HEK293 (cell line): Measurements from ENCODE around the gene RBP2.

Source experiments
- CTCF ChIA-PET: fragments of 350-600 bp; formaldehyde crosslinking; extraction: SDS; loops from one replicate; lab custom pipeline; 2021; ENCODE audit warnings: antibody characterized with exemption; lab: Yijun Ruan, JAX
- POLR2A ChIA-PET: fragments of 300-600 bp; formaldehyde crosslinking; extraction: SDS; loops from one replicate; lab custom pipeline; 2020; ENCODE audit warnings: antibody characterized with exemption, inconsistent platforms; lab: Yijun Ruan, JAX
- H3K27ac ChIP-seq: fragments of 200-500 bp; sonication (Bioruptor generic); 2 replicates; pipeline ENCODE4 v1.5.1; 2014; ENCODE audit warnings: low read depth, low read length, control low read depth, inconsistent platforms; ENCODE audit errors: extremely low read depth
- H3K36me3 ChIP-seq, 2 experiments: fragments of 200-500 bp in 1 of 2; sonication (Bioruptor generic) in 1 of 2; 1 replicate in 1 of 2; 2 replicates in 1 of 2; pipeline ENCODE4 v1.5.1; 2014 to 2017; ENCODE audit warnings: inconsistent platforms in 2 of 2, low read length in 2 of 2; ENCODE audit not compliant: control insufficient read depth in 2 of 2, insufficient read depth in 1 of 2
- H3K4me1 ChIP-seq: fragments of 200-500 bp; sonication (Bioruptor generic); 2 replicates; pipeline ENCODE4 v1.5.1; 2014; ENCODE audit warnings: mild to moderate bottlenecking, low read length, inconsistent platforms; ENCODE audit not compliant: control insufficient read depth, insufficient read depth
- H3K4me3 ChIP-seq: 2 replicates; pipeline ENCODE4 v1.5.1; 2011; ENCODE audit warnings: low read depth, mild to moderate bottlenecking, control low read depth, low read length, moderate library complexity
- H3K9me3 ChIP-seq: fragments of 200-500 bp; sonication (Bioruptor generic); 2 replicates; pipeline ENCODE4 v1.5.1; 2014; ENCODE audit warnings: low read depth, low read length, inconsistent platforms; ENCODE audit not compliant: control insufficient read depth, insufficient read depth
- GLI4 ChIP-seq: fragments of 450-650 bp; formaldehyde crosslinking; IDR thresholded peaks from 2 replicates; pipeline ENCODE4 v1.5.1; 2016; ENCODE audit warnings: missing biosample characterization, missing genetic modification characterization
- HOXD13 ChIP-seq: sonication (generic); formaldehyde crosslinking; IDR thresholded peaks from 2 replicates; pipeline ENCODE4 v1.8.0; 2022; ENCODE audit warnings: missing genetic modification reagents, borderline replicate concordance
- MEIS1 ChIP-seq: sonication (generic); formaldehyde crosslinking; IDR thresholded peaks from 2 replicates; pipeline ENCODE4 v1.8.1; 2022; ENCODE audit warnings: missing genetic modification reagents, mild to moderate bottlenecking, borderline replicate concordance
- MZF1 ChIP-seq: fragments of 450-650 bp; formaldehyde crosslinking; IDR thresholded peaks from 2 replicates; pipeline ENCODE4 v1.5.1; 2017; ENCODE audit warnings: missing biosample characterization, missing genetic modification characterization, borderline replicate concordance
- PATZ1 ChIP-seq: fragments of 450-650 bp; formaldehyde crosslinking; IDR thresholded peaks from 2 replicates; pipeline ENCODE4 v1.5.1; 2016; ENCODE audit warnings: missing biosample characterization, missing genetic modification characterization
- REPIN1 ChIP-seq: fragments of 450-650 bp; formaldehyde crosslinking; IDR thresholded peaks from 2 replicates; pipeline ENCODE4 v1.5.1; 2017; ENCODE audit warnings: missing biosample characterization, missing genetic modification characterization, low read depth
- REST ChIP-seq: fragments of 450-650 bp; formaldehyde crosslinking; IDR thresholded peaks from 2 replicates; pipeline ENCODE4 v1.5.1; 2016; ENCODE audit warnings: missing biosample characterization, missing genetic modification characterization
- ZFHX2 ChIP-seq: fragments of 450-650 bp; formaldehyde crosslinking; conservative IDR thresholded peaks from 2 replicates; pipeline ENCODE4 v1.5.1; 2016; ENCODE audit warnings: missing biosample characterization, missing genetic modification characterization
- ZNF146 ChIP-seq: fragments of 450-650 bp; formaldehyde crosslinking; IDR thresholded peaks from 2 replicates; pipeline ENCODE4 v1.5.1; 2016; ENCODE audit warnings: missing biosample characterization, missing genetic modification characterization
- ZNF302 ChIP-seq: fragments of 450-650 bp; formaldehyde crosslinking; IDR thresholded peaks from 2 replicates; pipeline ENCODE4 v1.5.1; 2016; ENCODE audit warnings: missing biosample characterization, missing genetic modification characterization, low read depth
- ZNF555 ChIP-seq: fragments of 450-650 bp; formaldehyde crosslinking; conservative IDR thresholded peaks from 2 replicates; pipeline ENCODE4 v1.5.1; 2017; ENCODE audit warnings: missing biosample characterization, mild to moderate bottlenecking, missing genetic modification characterization, inconsistent platforms
- ZNF639 ChIP-seq: fragments of 450-650 bp; formaldehyde crosslinking; IDR thresholded peaks from 2 replicates; pipeline ENCODE4 v1.5.1; 2016; ENCODE audit warnings: missing biosample characterization, missing genetic modification characterization
- ZNF654 ChIP-seq: fragments of 450-650 bp; formaldehyde crosslinking; IDR thresholded peaks from 2 replicates; pipeline ENCODE4 v1.5.1; 2016; ENCODE audit warnings: low read depth, missing biosample characterization, missing genetic modification characterization
- ZNF670 ChIP-seq: fragments of 450-650 bp; formaldehyde crosslinking; IDR thresholded peaks from 2 replicates; pipeline ENCODE4 v1.5.1; 2016; ENCODE audit warnings: missing biosample characterization, missing genetic modification characterization, low read depth
- ZNF830 ChIP-seq: fragments of 450-650 bp; IDR thresholded peaks from 2 replicates; pipeline ENCODE4 v1.5.0; 2018; ENCODE audit warnings: missing biosample characterization, missing genetic modification characterization, low read depth, mild to moderate bottlenecking, moderate library complexity
- TF ChIP-seq, protein P1 (sequence below): fragments of 450-650 bp; formaldehyde crosslinking; IDR thresholded peaks from 2 replicates; pipeline ENCODE4 v1.5.1; 2016; ENCODE audit warnings: missing biosample characterization, missing genetic modification characterization, borderline replicate concordance
- TF ChIP-seq, protein P2 (sequence below): IDR thresholded peaks from 2 replicates; pipeline ENCODE4 v1.6.1; 2011; ENCODE audit warnings: mild to moderate bottlenecking, low read depth, low read length, borderline replicate concordance

RBP2 gene

GRCh38 chr3:139470199-139470598 is 6.1 kb downstream of the RBP2 start:
- Histone ChIP-seq H3K27ac (no peak overlapping the region), H3K4me1 (no peaks in the 10 kb centered on the region), H3K4me3 (no peak overlapping the region), H3K9me3 (no peaks in the 10 kb centered on the region)
- ChIA-PET CTCF (interaction anchor here (0.8 kb wide), 1 partner anchor 13 kb away, joined by 3 read pairs; no protein-coding TSS in a partner anchor), POLR2A (no interaction called here)
- TF ChIP-seq ZNF146 (tag by site-specific recombination) (no peak), MZF1 (tag by site-specific recombination) (no peak), MEIS1 (no peak), GLI4 (tag by site-specific recombination) (no peak), ZNF302 (tag by site-specific recombination) (no peak), ZNF555 (tag by site-specific recombination) (no peak), REST (tag by site-specific recombination) (no peak), HOXD13 (CRISPR knock-in tag) (no peak), ZFHX2 (no peak), REPIN1 (tag by site-specific recombination) (no peak), ZNF830 (tag by site-specific recombination) (no peak), ZNF639 (tag by site-specific recombination) (no peak), ZNF654 (no peak), ZNF670 (tag by site-specific recombination) (no peak), PATZ1 (no peak)
- TF ChIP-seq, protein P1, sequence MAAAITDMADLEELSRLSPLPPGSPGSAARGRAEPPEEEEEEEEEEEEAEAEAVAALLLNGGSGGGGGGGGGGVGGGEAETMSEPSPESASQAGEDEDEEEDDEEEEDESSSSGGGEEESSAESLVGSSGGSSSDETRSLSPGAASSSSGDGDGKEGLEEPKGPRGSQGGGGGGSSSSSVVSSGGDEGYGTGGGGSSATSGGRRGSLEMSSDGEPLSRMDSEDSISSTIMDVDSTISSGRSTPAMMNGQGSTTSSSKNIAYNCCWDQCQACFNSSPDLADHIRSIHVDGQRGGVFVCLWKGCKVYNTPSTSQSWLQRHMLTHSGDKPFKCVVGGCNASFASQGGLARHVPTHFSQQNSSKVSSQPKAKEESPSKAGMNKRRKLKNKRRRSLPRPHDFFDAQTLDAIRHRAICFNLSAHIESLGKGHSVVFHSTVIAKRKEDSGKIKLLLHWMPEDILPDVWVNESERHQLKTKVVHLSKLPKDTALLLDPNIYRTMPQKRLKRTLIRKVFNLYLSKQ (tag by site-specific recombination), result no peak
- TF ChIP-seq, protein P2, sequence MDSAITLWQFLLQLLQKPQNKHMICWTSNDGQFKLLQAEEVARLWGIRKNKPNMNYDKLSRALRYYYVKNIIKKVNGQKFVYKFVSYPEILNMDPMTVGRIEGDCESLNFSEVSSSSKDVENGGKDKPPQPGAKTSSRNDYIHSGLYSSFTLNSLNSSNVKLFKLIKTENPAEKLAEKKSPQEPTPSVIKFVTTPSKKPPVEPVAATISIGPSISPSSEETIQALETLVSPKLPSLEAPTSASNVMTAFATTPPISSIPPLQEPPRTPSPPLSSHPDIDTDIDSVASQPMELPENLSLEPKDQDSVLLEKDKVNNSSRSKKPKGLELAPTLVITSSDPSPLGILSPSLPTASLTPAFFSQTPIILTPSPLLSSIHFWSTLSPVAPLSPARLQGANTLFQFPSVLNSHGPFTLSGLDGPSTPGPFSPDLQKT, result no peak
- TF ChIP-seq, all 188 proteins: peak for 0
- H3K36me3 ChIP-seq, result no peaks in the 10 kb centered on the region
